HFF-Myc (cell line): ENCODE data around the gene CACNA1C.

ENCODE experiments used
- DNase-seq: peaks from one replicate; pipeline ENCODE4 v3.0.0-alpha.2; 2011; ENCODE audit warnings: low read depth; ENCODE audit errors: extremely low read depth
- H3K4me3 ChIP-seq: replicated peaks from 2 replicates; pipeline ENCODE4 v1.5.1; 2011; ENCODE audit warnings: low read depth, mild to moderate bottlenecking, control low read depth, low read length
- TF ChIP-seq, protein P1 (sequence below): IDR thresholded peaks from 2 replicates; pipeline ENCODE4 v1.5.1; 2012; ENCODE audit warnings: mild to moderate bottlenecking, low read depth, low read length, control low read depth; ENCODE audit errors: missing control alignments

CACNA1C gene

DNA sequence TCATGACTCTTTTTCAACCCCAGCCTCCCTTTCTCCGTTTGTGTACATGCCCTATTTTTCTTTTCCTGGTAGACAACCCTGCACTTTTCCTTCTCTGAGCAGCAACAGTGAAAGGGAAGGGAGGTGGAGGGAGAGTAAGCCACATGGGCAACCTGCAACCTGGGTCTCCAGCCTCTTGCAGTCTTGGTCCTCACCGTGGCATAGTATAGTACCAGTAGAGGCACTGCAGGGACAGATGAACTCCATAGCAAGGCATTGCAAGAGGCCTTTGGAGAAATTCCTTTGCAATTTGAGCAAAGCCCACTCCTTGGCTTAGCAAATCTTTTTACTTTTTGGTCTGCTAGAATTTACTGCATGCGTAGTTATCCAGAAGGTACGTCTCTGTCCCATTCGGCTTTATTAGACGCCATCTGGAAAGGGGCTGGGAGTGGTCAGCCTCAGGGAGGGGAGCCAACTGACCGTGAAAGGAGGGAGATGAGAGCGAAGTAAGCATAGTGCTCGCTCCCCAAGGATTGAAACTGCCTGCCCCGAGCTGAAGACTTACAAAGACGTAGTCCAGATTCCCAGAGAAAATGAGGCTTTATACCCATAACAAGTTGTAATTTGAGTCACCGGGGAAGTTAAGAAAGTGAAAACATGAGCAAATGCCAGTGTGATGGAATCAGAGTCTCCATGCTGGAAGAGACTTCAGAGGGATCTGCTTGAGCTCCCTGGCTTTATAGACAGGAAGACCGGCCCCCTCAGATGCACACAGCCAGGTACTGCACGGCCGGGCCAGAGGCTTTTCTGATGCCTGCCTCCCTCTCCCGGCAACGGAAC is 332.0 kb downstream of the CACNA1C start:
- TF ChIP-seq, protein P1, sequence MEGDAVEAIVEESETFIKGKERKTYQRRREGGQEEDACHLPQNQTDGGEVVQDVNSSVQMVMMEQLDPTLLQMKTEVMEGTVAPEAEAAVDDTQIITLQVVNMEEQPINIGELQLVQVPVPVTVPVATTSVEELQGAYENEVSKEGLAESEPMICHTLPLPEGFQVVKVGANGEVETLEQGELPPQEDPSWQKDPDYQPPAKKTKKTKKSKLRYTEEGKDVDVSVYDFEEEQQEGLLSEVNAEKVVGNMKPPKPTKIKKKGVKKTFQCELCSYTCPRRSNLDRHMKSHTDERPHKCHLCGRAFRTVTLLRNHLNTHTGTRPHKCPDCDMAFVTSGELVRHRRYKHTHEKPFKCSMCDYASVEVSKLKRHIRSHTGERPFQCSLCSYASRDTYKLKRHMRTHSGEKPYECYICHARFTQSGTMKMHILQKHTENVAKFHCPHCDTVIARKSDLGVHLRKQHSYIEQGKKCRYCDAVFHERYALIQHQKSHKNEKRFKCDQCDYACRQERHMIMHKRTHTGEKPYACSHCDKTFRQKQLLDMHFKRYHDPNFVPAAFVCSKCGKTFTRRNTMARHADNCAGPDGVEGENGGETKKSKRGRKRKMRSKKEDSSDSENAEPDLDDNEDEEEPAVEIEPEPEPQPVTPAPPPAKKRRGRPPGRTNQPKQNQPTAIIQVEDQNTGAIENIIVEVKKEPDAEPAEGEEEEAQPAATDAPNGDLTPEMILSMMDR, result peak; percentile 18
- DNase-seq, result peak; percentile 48
- H3K4me3 ChIP-seq, result no peak overlapping the region; the same call in 1 of the 2 replicates

DNA sequence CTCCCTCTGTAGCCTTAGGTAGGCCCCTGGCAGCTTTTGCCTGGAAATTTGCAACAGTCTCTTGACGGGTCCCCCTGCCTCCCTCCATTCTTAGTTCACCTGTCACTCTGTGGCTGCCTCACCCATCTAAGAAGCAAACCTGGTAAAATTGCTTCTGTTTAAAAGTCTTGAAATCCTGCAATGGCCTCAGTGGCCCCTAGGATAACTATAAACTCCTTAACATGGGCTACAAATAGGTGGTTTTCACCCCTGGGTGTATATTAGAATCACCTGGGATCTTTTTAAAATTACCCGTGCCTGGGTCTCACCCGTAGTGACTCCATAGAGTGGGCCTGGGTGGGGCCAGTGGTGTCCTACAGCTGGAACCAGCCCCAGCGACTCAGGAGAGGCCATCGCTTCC is 332.7 kb downstream of the CACNA1C start:
- TF ChIP-seq, protein P1, result no peak
- no peak for DNase-seq
- no peak overlapping the region for H3K4me3 ChIP-seq

DNA sequence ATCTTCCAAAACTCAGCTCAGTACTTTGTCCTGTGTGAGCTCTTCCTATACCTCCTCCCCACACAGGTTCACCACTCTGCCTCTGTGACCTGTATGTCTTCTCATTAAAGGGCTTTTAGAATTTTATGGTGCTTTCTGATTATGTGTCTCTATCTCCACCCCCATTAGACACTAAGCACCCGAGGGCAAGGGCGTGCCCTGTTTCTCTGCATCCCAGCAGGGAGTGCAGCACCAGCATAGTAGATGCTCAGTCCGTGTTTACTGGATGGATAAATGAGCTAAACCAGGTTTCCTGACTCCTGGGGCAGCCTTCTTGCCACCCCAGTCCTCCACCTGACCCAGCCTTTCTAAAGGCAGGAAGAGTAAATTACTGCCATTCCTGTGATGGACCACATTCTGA is 333.8 kb downstream of the CACNA1C start:
- H3K4me3 ChIP-seq, result no peak overlapping the region
- TF ChIP-seq, protein P1, result no peak
- DNase-seq, result no peak

DNA sequence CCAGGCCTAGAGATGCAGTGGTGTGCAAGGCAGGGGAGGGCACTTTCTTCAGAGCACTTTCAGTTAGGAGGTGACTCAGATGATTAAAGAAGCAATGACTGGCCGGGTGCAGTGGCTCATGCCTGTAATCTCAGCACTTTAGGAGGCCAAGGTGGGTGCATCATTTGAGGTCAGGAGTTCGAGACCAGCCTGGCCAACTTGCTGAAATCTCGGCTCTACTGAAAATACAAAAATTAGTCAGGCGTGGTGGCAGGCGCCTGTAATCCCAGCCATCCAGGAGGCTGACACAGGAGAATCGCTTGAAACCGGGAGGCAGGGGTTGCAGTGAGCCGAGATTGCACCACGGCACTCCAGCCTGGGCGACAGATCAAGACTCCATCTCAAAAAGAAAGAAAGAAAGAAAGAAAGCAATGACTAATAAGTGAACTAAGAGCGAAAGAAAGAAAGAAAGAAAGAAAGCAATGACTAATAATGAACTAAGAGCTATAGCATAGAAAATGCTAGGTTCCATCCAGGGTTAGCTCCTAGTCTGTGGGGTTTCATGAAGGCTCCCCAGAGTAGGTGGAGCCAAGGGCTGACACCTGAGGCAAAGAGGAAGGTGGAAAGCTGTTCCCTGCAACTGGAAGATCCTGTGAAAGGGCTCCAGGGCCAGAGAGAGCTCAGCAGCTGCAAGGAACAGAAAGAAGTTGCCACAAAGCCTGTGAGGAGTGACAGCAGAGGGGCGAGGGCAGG is 334.5 kb downstream of the CACNA1C start:
- no peak overlapping the region for H3K4me3 ChIP-seq
- TF ChIP-seq, protein P1, result no peak
- DNase-seq, result no peak

DNA sequence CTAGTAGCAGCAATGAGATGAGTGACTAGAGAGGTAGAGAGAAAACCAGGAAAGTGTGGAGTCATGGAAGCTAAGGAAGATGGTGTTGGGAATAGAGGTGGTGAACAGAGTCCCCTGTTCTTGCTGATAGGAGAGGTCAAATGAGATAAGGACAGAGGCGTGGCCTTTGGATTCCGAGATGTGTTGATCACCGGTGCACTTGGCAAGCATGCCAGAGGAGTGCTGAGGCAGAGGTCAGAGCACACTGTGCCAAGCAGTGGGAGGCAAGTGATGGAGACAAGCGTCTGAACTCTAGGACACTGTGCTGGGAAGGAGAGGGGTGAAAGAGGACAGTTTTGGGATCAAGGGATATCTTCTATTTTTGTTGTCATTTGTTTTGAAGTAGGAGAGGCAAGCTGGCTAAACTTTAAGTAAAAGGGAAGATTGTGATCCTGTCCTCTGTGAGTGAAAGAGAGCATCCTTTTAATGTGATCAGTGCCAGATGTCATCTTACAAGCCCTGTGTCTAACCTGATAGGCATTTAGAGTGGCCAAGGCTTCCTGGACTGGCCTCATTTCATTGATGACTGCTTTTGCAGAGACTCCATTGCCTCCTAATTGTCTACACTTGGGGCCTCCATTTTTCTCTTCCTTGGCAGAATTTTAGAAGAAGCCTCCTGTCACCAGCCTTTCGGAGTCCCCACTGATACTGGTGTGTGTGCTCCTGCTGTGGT is 336.4 kb downstream of the CACNA1C start:
- DNase-seq, result no peak
- H3K4me3 ChIP-seq, result no peak overlapping the region
- TF ChIP-seq, protein P1, result no peak

DNA sequence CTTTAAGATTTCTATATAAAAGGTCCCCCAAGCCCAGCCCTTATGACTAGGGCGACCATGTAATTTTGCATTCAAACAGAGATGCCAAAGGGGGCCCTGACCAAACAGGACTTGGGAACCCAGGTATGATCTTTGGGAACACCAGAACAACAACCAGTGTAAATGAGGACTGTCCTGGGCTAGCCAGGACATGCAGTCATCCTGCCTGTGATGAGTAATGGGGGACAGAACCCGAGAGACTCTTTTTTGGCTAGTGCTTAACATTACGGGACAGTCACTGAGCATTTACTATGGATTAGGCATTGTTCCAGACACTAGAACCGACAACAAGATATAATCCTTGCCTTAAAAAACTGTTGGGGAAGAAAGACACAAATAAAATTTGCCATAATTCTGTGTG is 337.3 kb downstream of the CACNA1C start:
- H3K4me3 ChIP-seq, result no peak overlapping the region
- TF ChIP-seq, protein P1, result no peak
- DNase-seq, result no peak
